NCI-H146 (cell line): Measurements from ENCODE around the gene SMCHD1.
"Not testable (repeated sequence)": the region's sequence is repeated elsewhere in the genome, so short reads cannot be mapped to it uniquely, and the experiment has no call there.

Source experiments
- DNase-seq: peaks from one replicate; lab custom pipeline; 2025; lab: John Stamatoyannopoulos, UW

The SMCHD1 gene

GRCh38 chr18:2657788-2658458, 2.4 kb downstream of the SMCHD1 start:
- peak; percentile 6 for DNase-seq

- not testable (repeated sequence) for DNase-seq
Observed at GRCh38 chr18:2660849-2661248, 5.3 kb downstream of the SMCHD1 start.

GRCh38 chr18:2662288-2662687, 6.8 kb downstream of the SMCHD1 start:
- DNase-seq: not testable (repeated sequence)

GRCh38 chr18:2662990-2663389, 7.5 kb downstream of the SMCHD1 start:
- DNase-seq: no peak

GRCh38 chr18:2672410-2672809, 16.9 kb downstream of the SMCHD1 start:
- DNase-seq: no peak

- DNase-seq: no peak
Observed at GRCh38 chr18:2672872-2673271, 17.3 kb downstream of the SMCHD1 start.

- DNase-seq: not testable (repeated sequence)
Observed at GRCh38 chr18:2678933-2679332, 23.4 kb downstream of the SMCHD1 start.

GRCh38 chr18:2680216-2680792, 24.8 kb downstream of the SMCHD1 start:
- no peak for DNase-seq

GRCh38 chr18:2681993-2682603, 26.6 kb downstream of the SMCHD1 start:
- DNase-seq: no peak

GRCh38 chr18:2683055-2683454, 27.5 kb downstream of the SMCHD1 start:
- DNase-seq: no peak

- no peak for DNase-seq
Observed at GRCh38 chr18:2686349-2686968, 30.9 kb downstream of the SMCHD1 start.

- no peak for DNase-seq
Observed at GRCh38 chr18:2687390-2688001, 32.0 kb downstream of the SMCHD1 start.

GRCh38 chr18:2692508-2692907, 37.0 kb downstream of the SMCHD1 start:
- DNase-seq: no peak

GRCh38 chr18:2697184-2697583, 41.7 kb downstream of the SMCHD1 start:
- DNase-seq: no peak

- DNase-seq: no peak
Observed at GRCh38 chr18:2699001-2699400, 43.5 kb downstream of the SMCHD1 start.

- DNase-seq: no peak
Observed at GRCh38 chr18:2704541-2704940, 49.0 kb downstream of the SMCHD1 start.

GRCh38 chr18:2706903-2707302, 51.4 kb downstream of the SMCHD1 start:
- DNase-seq: no peak

- DNase-seq: no peak
Observed at GRCh38 chr18:2707551-2708168, 52.1 kb downstream of the SMCHD1 start.

GRCh38 chr18:2709316-2709715, 53.8 kb downstream of the SMCHD1 start:
- DNase-seq: no peak

- no peak for DNase-seq
Observed at GRCh38 chr18:2714140-2714539, 58.6 kb downstream of the SMCHD1 start.

GRCh38 chr18:2715990-2716389, 60.5 kb downstream of the SMCHD1 start:
- DNase-seq: no peak
